Adipose tissue (tissue), 3 donors: ENCODE data around the gene CLIC6. TPM values are rescaled to one million over a fixed set of nuclear protein-coding genes. Genes with fewer than 3 reads are reported as not detected.

Experiments used
- H3K27ac ChIP-seq: one replicate; pipeline ENCODE4 v1.5.1; 2013; ENCODE audit warnings: low read depth, low read length
- WGBS, 3 donors: extraction: QIAGEN DNeasy Blood & Tissue Kit; methylation state at CpG; one replicate each; pipeline ENCODE4 v1.1.7; 2013; 5-methylcytosine and 5-hydroxymethylcytosine counted together
- polyA plus RNA-seq, 3 donors: library from polyadenylated mRNA; stranded (reverse); fragments of 200-250 nt; gene quantifications; one replicate each; pipeline ENCODE4 v1.2.3, GENCODE V29; 2013
- donor health status: healthy with polysubstance abuse.
- donor health status: Bipolar disorder and iron deficiency.
- donor health status: healthy.

Gene CLIC6
- polyA plus RNA-seq, 3 donors, result 1.8 to 11.3 (median 2.1) TPM

DNA sequence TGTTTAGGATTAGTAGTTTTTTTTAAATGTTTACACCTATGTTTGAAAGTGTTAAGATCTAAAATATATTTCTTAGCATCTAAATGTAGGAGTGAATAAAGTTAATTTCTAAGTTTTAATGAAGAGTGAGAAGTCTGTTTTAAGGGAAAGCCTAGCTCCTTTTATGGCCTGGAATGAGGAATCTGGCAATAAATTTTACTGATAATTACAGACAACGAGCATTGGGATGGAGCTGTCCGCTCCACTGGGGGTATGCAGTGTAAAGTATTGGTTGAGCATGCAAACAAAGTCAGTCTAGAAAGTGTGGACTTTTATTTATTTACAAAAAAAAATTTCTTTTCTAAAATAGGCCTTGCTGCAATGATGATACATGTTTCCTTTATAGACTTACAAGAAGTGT, 19.0 kb downstream of the CLIC6 start:
- 70 to 90% (median 85%) methylated on average over 2 of the region's 2 CpGs for WGBS, 3 donors
- no peak overlapping the region for H3K27ac ChIP-seq

DNA sequence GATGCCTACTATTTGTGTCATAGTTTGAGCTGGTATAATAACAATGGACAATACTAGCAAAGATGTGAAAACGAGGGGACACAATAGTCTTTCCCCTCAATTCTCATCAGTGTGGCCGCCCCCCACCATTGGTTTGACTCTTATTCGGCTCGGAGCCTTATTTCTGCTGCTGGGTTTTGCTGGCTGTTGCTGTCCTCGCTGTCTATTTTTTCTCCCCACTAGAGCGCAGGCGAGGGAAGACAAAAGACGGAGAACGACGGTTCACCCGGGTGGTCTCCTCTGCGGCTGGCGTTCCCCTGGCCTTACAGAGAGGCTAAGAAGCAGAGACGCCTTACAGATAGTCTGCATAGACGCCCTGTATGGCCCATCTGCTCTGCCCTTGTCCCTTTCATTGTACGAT, 19.4 kb downstream of the CLIC6 start:
- WGBS, 3 donors, result 44 to 89% (median 54%) methylated on average over 16 of the region's 16 CpGs
- H3K27ac ChIP-seq, result no peak overlapping the region

DNA sequence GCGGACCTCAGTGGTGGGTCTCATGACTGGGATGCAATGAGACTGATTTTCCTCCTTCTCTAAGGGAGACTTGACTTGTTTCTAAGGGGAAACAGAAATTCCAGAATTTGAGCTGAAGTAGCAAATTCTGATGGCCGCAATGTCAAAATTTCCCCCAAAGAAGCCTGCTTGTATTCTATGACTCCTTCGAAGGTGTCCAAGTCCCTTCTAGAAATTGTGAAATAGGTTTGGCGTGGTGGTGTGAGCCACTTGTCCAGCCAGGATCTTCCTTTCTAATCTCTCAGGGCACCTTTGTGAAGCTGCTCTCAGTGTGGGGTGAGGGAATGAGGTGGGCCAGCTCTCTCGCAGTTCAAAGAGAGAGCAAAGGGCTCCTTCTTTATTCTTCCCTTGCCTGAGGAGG, 19.9 kb downstream of the CLIC6 start:
- 90 to 94% (median 94%) methylated on average over 5 of the region's 5 CpGs for WGBS, 3 donors
- H3K27ac ChIP-seq, result no peak overlapping the region

DNA sequence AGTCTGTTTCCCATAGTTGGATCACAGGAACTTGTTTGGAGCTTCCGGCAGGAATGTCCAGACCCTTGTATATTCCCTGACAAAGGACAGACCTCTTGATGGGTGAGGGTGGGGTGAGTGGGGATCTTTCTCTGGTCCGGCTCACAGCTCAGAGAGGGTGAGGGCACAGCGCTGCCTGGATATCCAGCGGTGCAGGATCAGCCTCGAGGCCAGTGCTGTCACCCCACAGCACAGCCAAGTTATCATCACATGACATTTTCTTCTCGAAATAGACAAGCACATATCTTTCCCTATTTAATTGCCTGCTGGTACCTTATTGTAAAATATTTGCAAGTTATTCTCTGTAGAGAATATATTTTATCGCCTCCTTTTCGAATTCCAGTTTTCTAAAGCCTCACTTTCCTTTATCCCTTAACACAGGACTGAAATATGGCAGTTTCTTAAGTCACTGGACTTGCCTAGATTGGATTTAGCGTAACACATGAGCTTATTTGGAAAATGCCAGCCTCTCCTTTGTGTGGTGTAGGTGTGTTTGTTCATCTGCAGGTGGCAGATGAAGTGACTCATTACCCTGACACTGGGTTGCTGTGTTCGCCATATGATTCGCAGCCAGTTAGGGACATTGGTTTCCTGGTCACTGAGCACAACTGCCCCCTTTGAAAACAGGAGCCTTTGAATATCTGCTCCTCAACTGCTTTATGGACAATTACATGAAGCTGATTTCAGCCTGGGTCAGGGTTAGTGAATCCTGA, 21.4 kb downstream of the CLIC6 start:
- 71% methylated on average over 11 of the region's 11 CpGs for WGBS, 3 donors

GRCh38 chr21:34690793-34691175, 22.0 kb downstream of the CLIC6 start:
- 51 to 82% (median 60%) methylated on average over 2 of the region's 2 CpGs for WGBS, 3 donors
- no peak overlapping the region for H3K27ac ChIP-seq

More for the DNA sequence above, 21.4 kb downstream of the CLIC6 start:
- no peak overlapping the region for H3K27ac ChIP-seq

GRCh38 chr21:34691390-34692032, 22.7 kb downstream of the CLIC6 start:
- 55 to 69% (median 59%) methylated on average over 5 of the region's 5 CpGs for WGBS, 3 donors
- no peak overlapping the region for H3K27ac ChIP-seq

DNA sequence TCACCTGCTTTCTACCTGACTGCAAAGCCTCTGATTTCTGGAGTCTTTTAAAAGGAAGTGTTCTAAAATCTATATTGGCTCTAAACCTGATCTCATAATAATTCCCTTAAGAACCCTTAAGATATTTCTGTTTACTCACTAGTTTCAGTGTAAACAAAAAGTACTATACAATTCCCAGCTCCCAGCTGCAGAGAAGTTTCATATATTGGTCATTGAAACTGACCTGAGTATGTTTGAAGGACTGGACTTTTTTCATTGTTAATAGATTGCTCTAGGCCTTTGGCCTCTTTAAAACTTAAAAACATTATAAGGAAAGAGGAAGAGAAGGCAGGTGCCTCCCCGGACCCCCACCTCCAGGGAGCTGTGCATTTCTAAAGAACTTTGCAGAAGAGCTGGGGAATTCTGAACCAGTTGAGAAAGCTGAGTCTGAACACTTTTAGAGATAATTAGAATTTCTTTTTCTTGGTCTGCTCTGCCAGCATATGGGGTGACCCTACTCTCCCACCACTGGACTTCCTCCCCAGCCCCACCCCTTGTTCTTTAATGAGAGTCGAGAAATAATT, 23.7 kb downstream of the CLIC6 start:
- WGBS, 3 donors, result 56 to 68% (median 60%) methylated on average over 2 of the region's 2 CpGs
- no peak overlapping the region for H3K27ac ChIP-seq

DNA sequence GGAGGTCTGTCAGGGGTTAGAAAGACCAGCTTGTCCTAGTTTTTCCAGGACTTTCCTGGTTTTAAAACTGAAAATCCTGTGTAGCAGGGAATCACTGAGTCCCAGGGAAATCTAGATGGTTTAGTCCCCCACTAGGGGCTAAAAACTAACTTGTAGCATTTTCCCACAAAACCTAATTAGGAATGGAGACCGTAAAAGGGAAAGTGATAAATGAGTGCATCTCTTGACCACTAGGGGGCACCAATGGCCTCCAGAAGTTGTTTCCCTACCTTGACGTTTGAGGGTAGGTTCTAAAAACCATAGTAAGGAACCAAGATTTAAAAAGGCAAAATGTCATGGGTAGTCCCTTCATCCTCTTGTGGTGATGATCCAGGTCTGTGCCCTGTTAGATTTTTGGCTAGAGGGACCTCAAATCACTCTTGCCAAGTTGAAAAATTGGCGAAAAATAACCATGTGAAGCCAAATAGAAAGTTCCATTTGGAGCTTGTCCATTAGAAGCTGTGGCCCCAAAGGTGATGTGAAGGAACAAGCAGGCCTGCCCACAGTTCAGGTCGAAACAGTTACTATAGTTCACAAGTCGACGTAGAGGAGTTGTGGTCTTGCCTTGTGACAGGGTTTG, 24.5 kb downstream of the CLIC6 start:
- WGBS, 3 donors, result 54 to 58% (median 55%) methylated on average over 6 of the region's 6 CpGs
- H3K27ac ChIP-seq, result no peak overlapping the region

DNA sequence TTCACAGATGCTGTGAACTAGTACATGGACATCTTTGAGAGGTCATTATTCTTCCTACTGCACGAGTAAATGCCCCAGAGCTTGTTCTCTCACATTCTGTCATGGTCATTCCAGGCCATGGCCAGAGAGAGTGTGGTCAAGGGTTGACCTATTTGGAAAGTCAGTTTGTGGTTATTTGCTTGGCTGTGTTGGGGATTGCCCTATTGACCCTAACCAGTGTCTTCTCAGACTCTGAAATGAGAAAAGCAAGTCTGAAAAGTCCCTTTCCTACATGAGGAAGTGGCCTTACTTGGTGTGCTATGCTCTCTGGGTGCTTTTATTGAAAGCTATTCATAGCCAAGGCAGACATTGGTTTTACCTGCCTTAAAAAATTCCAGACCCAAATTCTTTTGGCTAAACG, 26.6 kb downstream of the CLIC6 start:
- 48 to 64% (median 60%) methylated on average over 2 of the region's 2 CpGs for WGBS, 3 donors
- no peak overlapping the region for H3K27ac ChIP-seq

GRCh38 chr21:34696121-34696520, 27.3 kb downstream of the CLIC6 start:
- no peak overlapping the region for H3K27ac ChIP-seq
- 82 to 100% (median 95%) methylated on average over 1 of the region's 1 CpG for WGBS, 3 donors

DNA sequence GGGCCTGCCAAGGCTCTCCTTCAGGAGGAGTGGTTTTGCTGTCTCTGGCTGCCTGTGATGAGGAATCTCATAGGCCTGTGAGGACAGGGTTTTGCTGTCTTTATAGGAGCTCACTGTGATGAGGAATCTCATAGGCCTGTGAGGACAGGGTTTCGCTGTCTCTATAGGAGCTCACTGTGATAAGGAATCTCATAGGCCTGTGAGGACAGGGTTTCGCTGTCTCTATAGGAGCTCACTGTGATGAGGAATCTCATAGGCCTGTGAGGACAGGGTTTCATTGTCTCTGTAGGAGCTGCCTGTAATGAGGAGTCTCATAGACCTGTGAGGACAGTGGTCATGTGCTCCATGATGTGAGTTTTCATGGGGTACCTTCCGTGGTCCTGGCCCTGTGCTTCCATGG, 29.0 kb downstream of the CLIC6 start:
- 96 to 98% (median 97%) methylated on average over 3 of the region's 3 CpGs for whole genome bisulfite sequencing, 3 donors
- H3K27ac ChIP-seq, result no peak overlapping the region

- no peak overlapping the region for H3K27ac ChIP-seq
- 69 to 84% (median 78%) methylated on average over 7 of the region's 7 CpGs for WGBS, 3 donors
These were observed 29.6 kb downstream of the CLIC6 start for GRCh38 chr21:34698270-34699015.

DNA sequence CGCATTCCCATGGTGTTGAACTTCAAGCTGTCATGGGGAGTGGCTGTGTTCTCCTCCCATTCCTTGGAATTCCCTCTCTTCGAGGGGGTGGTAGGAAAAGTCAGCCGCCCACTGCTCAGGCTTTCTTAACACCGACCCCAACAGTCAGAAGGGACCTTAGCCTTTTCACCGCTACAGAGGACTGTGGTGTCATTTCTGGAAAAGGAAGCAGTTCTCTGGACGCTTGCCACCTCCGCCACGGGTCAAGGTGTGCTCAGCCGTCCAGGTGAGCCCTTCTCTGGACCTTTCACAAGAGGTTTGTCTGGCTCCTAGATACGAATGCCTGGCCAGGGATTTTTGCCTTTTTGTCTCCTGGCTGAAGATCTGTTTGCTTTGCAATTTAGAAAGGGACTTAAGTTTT, 31.8 kb downstream of the CLIC6 start:
- 82 to 85% (median 82%) methylated on average over 10 of the region's 10 CpGs for WGBS, 3 donors
- no peak overlapping the region for H3K27ac ChIP-seq

DNA sequence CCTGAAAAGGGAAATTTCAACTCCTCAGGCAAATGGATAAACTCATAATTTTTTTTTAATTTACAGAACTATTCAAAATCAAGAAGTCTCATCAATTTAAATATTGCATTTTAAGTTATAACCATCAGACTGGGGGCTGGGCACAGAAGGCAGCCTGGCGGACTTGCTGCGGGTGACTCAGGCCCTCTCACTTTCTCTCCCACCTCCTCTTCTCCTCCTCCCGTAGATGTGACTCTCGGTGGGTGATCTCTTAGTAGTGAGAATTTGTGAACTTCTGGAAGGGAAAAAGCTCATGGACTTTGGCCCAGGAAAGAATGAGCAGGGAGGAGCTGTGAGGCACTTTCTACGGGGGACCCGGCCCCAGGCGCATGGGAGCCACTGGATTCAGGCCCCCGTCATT, 32.9 kb downstream of the CLIC6 start:
- whole genome bisulfite sequencing, 3 donors, result 70 to 84% (median 82%) methylated on average over 8 of the region's 8 CpGs
- H3K27ac ChIP-seq, result no peak overlapping the region

GRCh38 chr21:34702341-34703170, 33.8 kb downstream of the CLIC6 start:
- WGBS, 3 donors, result 59 to 80% (median 64%) methylated on average over 22 of the region's 22 CpGs
- H3K27ac ChIP-seq, result no peak overlapping the region

DNA sequence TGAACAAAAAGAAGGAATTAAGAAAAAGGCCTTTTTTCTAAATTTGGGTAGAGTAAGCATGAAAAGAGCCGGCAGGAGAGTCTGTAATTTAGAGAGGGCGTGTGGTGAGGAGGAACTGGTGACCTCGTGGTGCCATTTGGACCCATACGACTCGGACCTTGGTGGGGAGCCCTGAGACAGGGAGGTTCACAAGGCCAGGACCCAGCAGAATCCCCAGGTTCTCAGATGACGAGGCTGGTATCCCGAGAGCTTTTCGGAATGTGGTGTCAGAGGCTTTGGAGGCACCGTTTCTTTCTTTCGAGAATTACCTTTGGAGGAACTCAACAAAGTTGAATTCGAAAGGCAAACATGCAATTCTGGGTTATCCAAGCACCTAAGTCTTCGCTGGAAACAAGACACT, 34.8 kb downstream of the CLIC6 start:
- WGBS, 3 donors, result 85 to 93% (median 87%) methylated on average over 12 of the region's 12 CpGs
- no peak overlapping the region for H3K27ac ChIP-seq

DNA sequence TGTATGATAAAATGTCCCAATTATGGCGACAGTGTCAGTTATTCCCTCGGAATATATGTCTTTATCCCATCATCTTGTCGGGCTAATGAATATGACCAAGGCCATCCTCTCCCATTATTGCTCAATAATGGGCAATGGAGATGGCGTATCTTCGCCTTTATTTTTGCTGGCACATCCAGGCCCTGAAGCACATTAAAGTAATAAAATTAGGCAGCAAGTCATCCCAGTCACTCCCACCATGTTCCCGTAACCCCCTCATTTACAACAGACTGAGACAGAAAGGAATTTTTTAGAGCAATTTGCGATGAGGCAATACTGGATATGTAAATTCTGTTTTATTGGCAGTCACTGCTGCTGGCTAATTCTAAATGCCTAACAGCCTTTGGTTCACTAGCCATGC, 35.3 kb downstream of the CLIC6 start:
- H3K27ac ChIP-seq, result no peak overlapping the region
- WGBS, 3 donors, result 57 to 74% (median 66%) methylated on average over 7 of the region's 7 CpGs

GRCh38 chr21:34705011-34705410, 36.2 kb downstream of the CLIC6 start:
- no peak overlapping the region for H3K27ac ChIP-seq

More at GRCh38 chr21:34705011-34705410, 36.2 kb downstream of the CLIC6 start:
- 70 to 80% (median 73%) methylated on average over 9 of the region's 9 CpGs for WGBS, 3 donors
